SK-N-SH treated with all-trans-retinoic acid at 6 μM for 48 hours (cell line): ENCODE measurements around the gene SMYD3.
A peak's percentile ranks its signal among the peaks of the same experiment; 100 is the strongest.

Experiments
- ATAC-seq: fragments of 200-7000 bp; cut with Tn5 transposase; 3 replicates; pipeline ENCODE4 v1.9.1; 2020; ENCODE audit warnings: mild to moderate bottlenecking, moderate library complexity
- ARNTL ChIP-seq: fragments of 450-650 bp; formaldehyde crosslinking; IDR thresholded peaks from 2 replicates; pipeline ENCODE4 v1.5.0; 2020; ENCODE audit warnings: low read depth, mild to moderate bottlenecking, moderate library complexity, borderline replicate concordance
- CSDC2 ChIP-seq: fragments of 250-450 bp; sonication (Bioruptor Pico); IDR thresholded peaks from 2 replicates; pipeline ENCODE4 v1.5.0; 2020; ENCODE audit warnings: mild to moderate bottlenecking, moderate library complexity
- ESRRG ChIP-seq: fragments of 250-450 bp; sonication (Bioruptor Pico); IDR thresholded peaks from 2 replicates; pipeline ENCODE4 v1.6.1; 2021; ENCODE audit warnings: mild to moderate bottlenecking
- GLIS3 ChIP-seq: fragments of 250-450 bp; sonication (Bioruptor Pico); IDR thresholded peaks from 2 replicates; pipeline ENCODE4 v1.5.0; 2020; ENCODE audit warnings: mild to moderate bottlenecking, moderate library complexity
- ISL1 ChIP-seq: fragments of 250-450 bp; sonication (Bioruptor Pico); IDR thresholded peaks from 2 replicates; pipeline ENCODE4 v2.1.2; 2022; ENCODE audit warnings: mild to moderate bottlenecking, moderate library complexity
- OSR1 ChIP-seq: fragments of 250-450 bp; sonication (Bioruptor Pico); IDR thresholded peaks from 2 replicates; pipeline ENCODE4 v1.8.0; 2022; ENCODE audit warnings: moderate library complexity, mild to moderate bottlenecking, inconsistent platforms
- POU6F1 ChIP-seq: fragments of 250-450 bp; sonication (Bioruptor Pico); IDR thresholded peaks from 2 replicates; pipeline ENCODE4 v1.8.0; 2021; ENCODE audit warnings: low read depth, mild to moderate bottlenecking, moderate library complexity, borderline replicate concordance
- PPARA ChIP-seq: fragments of 250-450 bp; sonication (Bioruptor Pico); IDR thresholded peaks from 2 replicates; pipeline ENCODE4 v1.5.0; 2020; ENCODE audit warnings: mild to moderate bottlenecking, borderline replicate concordance
- RARB ChIP-seq: fragments of 250-450 bp; sonication (Bioruptor Pico); IDR thresholded peaks from 2 replicates; pipeline ENCODE4 v1.8.0; 2021; ENCODE audit warnings: mild to moderate bottlenecking, moderate library complexity
- SNAI2 ChIP-seq: fragments of 250-450 bp; sonication (Bioruptor Pico); IDR thresholded peaks from 2 replicates; pipeline ENCODE4 v1.5.0; 2020; ENCODE audit warnings: mild to moderate bottlenecking, moderate library complexity
- TCF4 ChIP-seq: fragments of 250-450 bp; sonication (Bioruptor Pico); IDR thresholded peaks from 2 replicates; pipeline ENCODE4 v1.8.0; 2021; ENCODE audit warnings: mild to moderate bottlenecking, moderate library complexity, borderline replicate concordance
- TSHZ2 ChIP-seq: fragments of 250-450 bp; sonication (Bioruptor Pico); IDR thresholded peaks from 2 replicates; pipeline ENCODE4 v1.5.0; 2020; ENCODE audit warnings: mild to moderate bottlenecking, moderate library complexity
- ZC3H10 ChIP-seq: fragments of 250-450 bp; sonication (Bioruptor Pico); IDR thresholded peaks from 2 replicates; pipeline ENCODE4 v1.5.1; 2021; ENCODE audit warnings: mild to moderate bottlenecking, moderate library complexity
- ZFP30 ChIP-seq: fragments of 450-650 bp; formaldehyde crosslinking; IDR thresholded peaks from 2 replicates; pipeline ENCODE4 v1.5.0; 2022; ENCODE audit warnings: mild to moderate bottlenecking, moderate library complexity
- ZNF565 ChIP-seq: fragments of 450-650 bp; formaldehyde crosslinking; conservative IDR thresholded peaks from 2 replicates; pipeline ENCODE4 v1.5.0; 2020; ENCODE audit warnings: low read depth, mild to moderate bottlenecking, moderate library complexity
- ZNF70 ChIP-seq: fragments of 450-650 bp; formaldehyde crosslinking; IDR thresholded peaks from 2 replicates; pipeline ENCODE4 v1.5.0; 2020; ENCODE audit warnings: mild to moderate bottlenecking, moderate library complexity
- ZNF8 ChIP-seq: fragments of 450-650 bp; formaldehyde crosslinking; IDR thresholded peaks from 2 replicates; pipeline ENCODE4 v1.5.0; 2020; ENCODE audit warnings: mild to moderate bottlenecking, moderate library complexity

Gene SMYD3

GRCh38 chr1:246309247-246309884, 197.7 kb downstream of the SMYD3 start:
- peak; percentile 29; the same call in 1 of the 3 replicates for ATAC-seq
- TF ChIP-seq SNAI2: no peak
- TF ChIP-seq ZNF70 (CRISPR knock-in tag): no peak
- no peak for TF ChIP-seq ESRRG (CRISPR knock-in tag)
- TF ChIP-seq POU6F1 (CRISPR knock-in tag): no peak
- no peak for TF ChIP-seq RARB (CRISPR knock-in tag)
- TF ChIP-seq GLIS3 (CRISPR knock-in tag): no peak
- TF ChIP-seq ARNTL (CRISPR knock-in tag): no peak
- TF ChIP-seq OSR1 (CRISPR knock-in tag): no peak
- TF ChIP-seq ZFP30 (CRISPR knock-in tag): no peak
- TF ChIP-seq ZC3H10 (CRISPR knock-in tag): no peak
- TF ChIP-seq TCF4 (CRISPR knock-in tag): no peak
- TF ChIP-seq, all 23 proteins: peak for 0

GRCh38 chr1:246308533-246309075, 198.5 kb downstream of the SMYD3 start:
- ATAC-seq: peak; percentile 73
- TF ChIP-seq ISL1 (CRISPR knock-in tag) (peak; percentile 84), ESRRG (CRISPR knock-in tag) (no peak)

GRCh38 chr1:246306415-246307037, 200.6 kb downstream of the SMYD3 start:
- no peak for ATAC-seq
- no peak for TF ChIP-seq ZNF8
- TF ChIP-seq TSHZ2 (CRISPR knock-in tag): no peak

GRCh38 chr1:246304484-246305259, 202.4 kb downstream of the SMYD3 start:
- ATAC-seq: no peak
- TF ChIP-seq CSDC2 (CRISPR knock-in tag) (no peak), TSHZ2 (CRISPR knock-in tag) (no peak), ZNF565 (no peak), ZC3H10 (CRISPR knock-in tag) (no peak), PPARA (no peak), ARNTL (CRISPR knock-in tag) (no peak), ISL1 (CRISPR knock-in tag) (no peak), ZNF70 (CRISPR knock-in tag) (no peak), POU6F1 (CRISPR knock-in tag) (no peak)
